ENCODE data around the gene VEGFA.

The VEGFA gene

DNA sequence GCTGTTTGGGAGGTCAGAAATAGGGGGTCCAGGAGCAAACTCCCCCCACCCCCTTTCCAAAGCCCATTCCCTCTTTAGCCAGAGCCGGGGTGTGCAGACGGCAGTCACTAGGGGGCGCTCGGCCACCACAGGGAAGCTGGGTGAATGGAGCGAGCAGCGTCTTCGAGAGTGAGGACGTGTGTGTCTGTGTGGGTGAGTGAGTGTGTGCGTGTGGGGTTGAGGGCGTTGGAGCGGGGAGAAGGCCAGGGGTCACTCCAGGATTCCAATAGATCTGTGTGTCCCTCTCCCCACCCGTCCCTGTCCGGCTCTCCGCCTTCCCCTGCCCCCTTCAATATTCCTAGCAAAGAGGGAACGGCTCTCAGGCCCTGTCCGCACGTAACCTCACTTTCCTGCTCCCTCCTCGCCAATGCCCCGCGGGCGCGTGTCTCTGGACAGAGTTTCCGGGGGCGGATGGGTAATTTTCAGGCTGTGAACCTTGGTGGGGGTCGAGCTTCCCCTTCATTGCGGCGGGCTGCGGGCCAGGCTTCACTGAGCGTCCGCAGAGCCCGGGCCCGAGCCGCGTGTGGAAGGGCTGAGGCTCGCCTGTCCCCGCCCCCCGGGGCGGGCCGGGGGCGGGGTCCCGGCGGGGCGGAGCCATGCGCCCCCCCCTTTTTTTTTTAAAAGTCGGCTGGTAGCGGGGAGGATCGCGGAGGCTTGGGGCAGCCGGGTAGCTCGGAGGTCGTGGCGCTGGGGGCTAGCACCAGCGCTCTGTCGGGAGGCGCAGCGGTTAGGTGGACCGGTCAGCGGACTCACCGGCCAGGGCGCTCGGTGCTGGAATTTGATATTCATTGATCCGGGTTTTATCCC is at the start of gene VEGFA:
TSS of gene VEGFA (plus strand) at position 686 of the 846 bp plus-strand sequence.
- no peak for TF ChIP-seq ZNF274 (IDR thresholded peaks at IDR 0.05; ENCODE audit: low read depth, low read length)
- H3K4me3 ChIP-seq (ENCODE audit: low read length), result peak within 1 kb of the TSS; percentile 79

DNA sequence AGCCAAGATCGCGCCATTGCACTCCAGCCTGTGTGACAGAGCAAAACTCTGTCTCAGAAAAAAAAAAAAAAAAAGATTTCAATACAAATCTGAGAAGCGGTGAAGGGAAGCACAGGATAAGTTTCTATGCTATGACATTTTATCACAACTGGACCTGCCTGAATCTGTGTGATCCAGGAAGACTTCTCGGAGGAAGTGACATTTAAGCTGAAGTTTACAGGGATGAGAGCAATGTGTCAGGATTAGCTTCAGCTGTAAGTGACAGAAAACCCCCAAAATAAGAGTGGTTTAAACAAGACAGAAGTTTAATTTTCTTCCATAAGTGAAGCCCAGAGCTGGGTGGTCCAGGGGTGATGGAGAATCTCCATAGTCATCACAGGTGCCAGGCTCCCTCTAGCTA is 49.0 kb upstream of the VEGFA start:
- H3K4me3 ChIP-seq (ENCODE audit: low read length), result no peak overlapping the region
- TF ChIP-seq ZNF274 (IDR thresholded peaks at IDR 0.05; ENCODE audit: low read depth, low read length), result no peak

DNA sequence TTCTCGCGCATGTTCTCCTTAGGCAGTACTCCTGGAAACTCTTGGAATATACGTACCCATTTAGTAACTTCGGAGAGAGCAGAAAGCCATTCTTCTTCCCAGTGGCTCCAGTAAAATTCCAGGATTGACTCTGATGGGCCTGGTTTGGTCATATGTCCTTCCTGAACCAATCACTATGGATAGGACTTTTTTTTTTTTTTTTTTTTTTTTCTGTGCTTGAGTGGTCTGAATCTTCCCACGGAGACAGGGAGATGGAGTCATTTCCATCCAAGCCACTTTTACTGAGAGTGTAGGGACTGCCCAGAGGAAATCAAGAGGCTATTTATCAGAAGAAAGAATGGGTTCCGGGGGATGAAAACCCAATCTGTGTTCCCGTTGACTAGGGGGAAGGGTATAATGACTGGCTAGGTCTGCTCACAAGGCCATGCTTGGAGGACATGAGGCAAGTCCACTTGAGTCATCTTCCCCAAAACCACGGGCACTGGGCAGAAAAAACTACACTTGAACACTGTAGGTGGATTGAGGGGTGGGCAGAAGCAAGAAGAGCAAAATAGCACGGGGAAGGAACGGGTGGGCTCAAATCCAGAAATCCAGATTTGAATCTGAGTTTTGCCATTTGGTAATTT is 47.0 kb upstream of the VEGFA start:
- H3K4me3 ChIP-seq (ENCODE audit: low read length), result no peak overlapping the region
- TF ChIP-seq ZNF274 (IDR thresholded peaks at IDR 0.05; ENCODE audit: low read depth, low read length), result no peak

DNA sequence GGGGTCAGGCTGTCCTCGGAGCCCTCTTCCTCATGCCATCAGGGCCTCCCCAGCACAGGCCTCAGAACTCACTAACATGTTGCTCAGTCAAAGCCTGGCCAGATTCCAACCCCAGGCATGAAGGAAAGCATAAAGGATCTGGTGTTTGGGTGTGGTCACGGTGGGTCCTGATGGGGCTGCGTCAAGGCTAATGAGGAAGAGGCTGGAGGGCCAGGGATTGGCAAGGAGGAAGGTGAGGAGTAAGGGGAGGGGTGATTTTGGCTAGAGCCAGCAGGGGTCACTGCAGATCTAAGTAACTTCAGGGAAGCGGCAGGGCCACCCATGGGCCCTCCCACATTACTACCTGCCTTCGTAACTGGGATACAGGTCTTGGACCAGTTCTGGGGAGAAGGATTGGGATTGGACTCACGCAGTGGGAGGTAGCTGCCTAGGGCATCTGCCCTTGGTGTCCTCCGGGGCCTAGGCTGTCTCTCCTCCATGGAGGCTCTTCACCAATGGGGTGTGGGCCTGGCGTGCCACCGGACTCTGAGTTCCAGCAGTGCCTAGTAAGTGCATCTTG is 46.2 kb upstream of the VEGFA start:
- no peak for TF ChIP-seq ZNF274 (IDR thresholded peaks at IDR 0.05; ENCODE audit: low read depth, low read length)
- H3K4me3 ChIP-seq (ENCODE audit: low read length), result no peak overlapping the region

DNA sequence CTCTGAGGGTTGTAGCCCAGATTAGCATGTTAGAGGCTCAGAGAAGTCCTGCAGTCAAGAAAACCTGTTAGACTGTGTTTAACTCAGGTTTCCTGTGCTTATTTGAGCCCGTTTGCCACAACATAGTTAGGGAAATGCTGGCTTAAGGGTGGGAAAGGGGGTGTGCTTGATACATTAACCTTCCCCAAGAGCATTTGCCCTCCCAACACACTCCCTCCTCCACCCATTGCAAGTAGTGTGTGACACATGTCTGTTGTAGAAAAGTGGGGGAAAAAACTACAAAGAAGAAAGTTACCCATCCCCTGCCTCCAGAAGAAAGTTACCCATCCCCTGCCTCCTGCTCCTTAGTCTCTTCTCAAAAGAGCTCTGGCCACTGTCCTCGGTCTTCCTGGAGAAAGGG is 45.7 kb upstream of the VEGFA start:
- no peak overlapping the region for H3K4me3 ChIP-seq (ENCODE audit: low read length)
- no peak for TF ChIP-seq ZNF274 (IDR thresholded peaks at IDR 0.05; ENCODE audit: low read depth, low read length)

DNA sequence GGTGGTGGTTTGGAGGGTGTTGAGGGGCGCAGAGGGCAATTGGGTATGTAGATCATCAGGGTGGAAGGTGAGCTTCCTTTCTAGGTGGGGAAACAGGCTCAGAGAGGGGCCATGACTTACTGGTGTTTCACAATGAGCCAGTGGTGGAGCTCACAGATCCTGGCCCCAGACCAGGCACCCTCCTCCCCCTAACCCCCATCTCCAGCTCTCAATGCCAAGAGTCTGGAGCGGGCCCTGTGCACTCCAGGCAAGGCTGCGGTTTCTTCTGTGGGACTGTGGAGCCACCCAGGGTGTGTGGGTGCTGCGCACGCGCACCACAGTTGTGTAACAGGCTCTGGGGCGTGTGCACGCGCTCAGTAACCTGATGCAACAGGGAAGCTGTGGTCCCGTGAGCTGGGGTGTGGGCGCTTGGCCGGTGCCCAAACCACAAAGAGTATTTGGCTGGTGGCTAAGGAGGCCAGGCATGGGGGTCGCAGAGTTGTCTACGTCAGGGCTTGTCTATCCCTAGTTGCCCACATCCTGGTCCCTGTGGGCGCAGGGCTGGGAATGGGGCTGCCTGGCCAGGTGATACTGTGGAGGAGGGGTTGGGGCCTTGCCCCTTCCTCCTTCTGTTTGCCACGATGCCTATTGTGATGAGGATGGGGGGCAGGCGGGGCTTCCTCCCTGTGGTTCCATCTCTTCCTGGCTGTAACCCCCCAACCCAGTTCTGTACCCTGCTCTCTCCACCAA is 44.9 kb upstream of the VEGFA start:
- TF ChIP-seq ZNF274 (IDR thresholded peaks at IDR 0.05; ENCODE audit: low read depth, low read length), result no peak
- H3K4me3 ChIP-seq (ENCODE audit: low read length), result no peak overlapping the region

DNA sequence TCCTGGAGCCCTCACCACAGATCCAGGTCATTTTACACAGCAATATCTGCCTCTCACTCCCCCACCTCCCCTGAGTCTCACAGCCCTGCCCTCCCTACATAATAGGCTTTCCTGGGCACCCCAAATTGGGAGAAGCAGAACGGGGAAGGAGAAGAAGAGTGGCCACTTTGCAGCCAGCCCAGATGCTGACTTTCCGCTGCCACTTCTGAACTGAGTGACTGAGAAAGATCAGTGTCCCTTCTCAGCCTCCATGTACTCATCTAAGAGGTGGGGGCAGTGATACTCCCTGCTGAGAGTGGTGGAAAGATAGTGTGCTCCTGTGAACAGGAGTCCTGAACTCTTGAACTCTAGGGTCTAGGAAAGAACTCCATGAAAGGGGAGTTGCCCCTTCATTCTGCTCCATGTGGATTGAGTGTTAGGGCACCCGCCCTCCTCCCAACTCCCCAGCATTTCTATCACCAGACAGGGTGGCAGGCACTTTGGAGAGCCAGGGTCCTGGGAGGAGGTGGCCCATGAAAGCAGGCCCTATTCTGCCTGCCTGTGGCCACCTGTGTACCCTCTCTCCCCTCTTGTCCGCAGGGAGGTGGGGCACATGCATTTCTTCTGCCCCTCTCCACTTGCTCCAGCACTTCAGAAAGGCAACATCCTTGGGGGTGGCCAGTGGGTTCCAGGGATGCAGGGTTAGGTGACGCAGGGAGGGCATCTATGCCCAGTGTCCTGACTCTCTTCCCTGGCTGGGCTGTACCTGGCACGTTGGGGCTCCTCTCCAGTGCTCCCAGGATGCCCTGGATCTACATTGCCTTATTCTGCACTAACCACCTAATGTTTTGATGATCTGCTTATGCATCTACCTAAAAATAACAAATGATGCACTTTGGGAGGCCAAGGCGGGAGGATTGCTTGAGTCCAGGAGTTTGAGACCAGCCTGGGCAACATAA is 44.1 kb upstream of the VEGFA start:
- TF ChIP-seq ZNF274 (IDR thresholded peaks at IDR 0.05; ENCODE audit: low read depth, low read length), result no peak
- H3K4me3 ChIP-seq (ENCODE audit: low read length), result no peak overlapping the region

DNA sequence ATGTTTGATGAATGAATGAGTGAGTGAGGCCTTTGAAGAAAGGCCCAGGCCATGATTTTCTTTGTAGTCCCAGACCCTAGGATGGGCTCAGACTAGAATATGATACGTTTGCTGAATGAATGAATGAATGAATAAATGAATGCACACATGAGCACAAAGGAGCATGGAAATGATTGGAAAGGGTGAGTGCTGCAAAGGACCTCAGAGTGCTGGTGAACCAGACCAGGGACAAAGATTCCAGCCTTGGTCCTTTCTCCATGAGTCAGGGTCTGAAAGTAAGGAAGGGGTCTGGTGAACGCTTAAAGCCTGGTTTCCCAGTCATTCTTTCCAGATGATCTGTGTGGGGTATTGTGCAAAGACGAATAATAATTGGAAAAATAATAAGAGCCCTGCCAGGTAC is 42.4 kb upstream of the VEGFA start:
- no peak overlapping the region for H3K4me3 ChIP-seq (ENCODE audit: low read length)
- no peak for TF ChIP-seq ZNF274 (IDR thresholded peaks at IDR 0.05; ENCODE audit: low read depth, low read length)

DNA sequence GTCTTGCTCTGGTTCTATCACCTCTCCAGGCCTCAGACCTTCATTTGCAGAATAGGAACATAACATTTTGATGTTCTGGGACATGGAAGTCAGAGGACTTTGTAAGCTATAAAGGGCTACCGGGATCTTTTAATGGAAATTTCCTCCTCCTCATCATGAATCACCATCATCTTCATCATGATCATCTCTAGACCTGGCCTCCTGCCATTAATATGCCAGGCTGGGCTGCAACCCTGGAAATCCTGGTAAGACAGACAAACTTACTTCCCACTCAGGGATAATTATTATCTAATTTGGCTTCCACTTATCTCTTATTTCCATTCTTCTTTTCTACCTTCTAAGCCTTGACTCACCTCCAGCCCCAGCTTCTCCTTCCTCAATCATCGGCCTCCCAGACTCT is 41.4 kb upstream of the VEGFA start:
- TF ChIP-seq ZNF274 (IDR thresholded peaks at IDR 0.05; ENCODE audit: low read depth, low read length), result no peak
- H3K4me3 ChIP-seq (ENCODE audit: low read length), result no peak overlapping the region

DNA sequence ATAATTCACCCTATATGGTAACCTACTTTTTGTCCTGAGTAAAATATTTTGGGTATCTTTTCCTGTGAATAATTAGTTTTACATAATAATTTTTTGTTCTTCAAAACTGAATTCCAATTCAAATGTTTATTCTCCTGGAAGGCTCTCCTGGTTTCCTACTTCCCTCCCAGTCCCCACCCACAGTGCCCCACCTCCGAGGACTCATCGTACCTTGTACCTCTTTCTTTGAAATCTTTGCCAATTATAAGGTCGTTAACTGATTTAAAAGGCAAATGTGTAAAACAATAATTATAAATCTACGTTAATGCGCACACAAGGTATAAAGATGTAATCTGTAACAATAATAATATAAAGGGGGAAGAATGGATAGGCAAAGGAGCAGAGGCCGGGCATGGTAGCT is 40.5 kb upstream of the VEGFA start:
- no peak overlapping the region for H3K4me3 ChIP-seq (ENCODE audit: low read length)
- TF ChIP-seq ZNF274 (IDR thresholded peaks at IDR 0.05; ENCODE audit: low read depth, low read length), result no peak

DNA sequence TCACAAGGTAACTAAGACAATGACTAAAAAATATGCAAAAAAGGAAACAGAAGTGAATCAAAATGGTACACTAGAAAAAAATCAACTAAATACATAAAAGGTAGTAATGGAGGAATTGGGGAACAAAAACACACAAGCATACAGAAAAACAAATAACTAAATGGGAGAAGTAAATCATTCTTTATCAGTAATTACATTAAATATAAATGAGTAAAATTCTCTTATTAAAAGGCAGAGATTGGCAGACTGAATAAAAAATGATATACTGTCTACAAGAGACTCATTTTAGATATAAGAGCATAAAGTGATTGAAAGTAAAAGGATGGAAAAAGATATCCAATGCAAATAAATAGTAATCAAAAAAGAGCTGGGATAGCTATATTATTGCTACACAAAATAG is 39.4 kb upstream of the VEGFA start:
- TF ChIP-seq ZNF274 (IDR thresholded peaks at IDR 0.05; ENCODE audit: low read depth, low read length), result no peak
- H3K4me3 ChIP-seq (ENCODE audit: low read length), result no peak overlapping the region

DNA sequence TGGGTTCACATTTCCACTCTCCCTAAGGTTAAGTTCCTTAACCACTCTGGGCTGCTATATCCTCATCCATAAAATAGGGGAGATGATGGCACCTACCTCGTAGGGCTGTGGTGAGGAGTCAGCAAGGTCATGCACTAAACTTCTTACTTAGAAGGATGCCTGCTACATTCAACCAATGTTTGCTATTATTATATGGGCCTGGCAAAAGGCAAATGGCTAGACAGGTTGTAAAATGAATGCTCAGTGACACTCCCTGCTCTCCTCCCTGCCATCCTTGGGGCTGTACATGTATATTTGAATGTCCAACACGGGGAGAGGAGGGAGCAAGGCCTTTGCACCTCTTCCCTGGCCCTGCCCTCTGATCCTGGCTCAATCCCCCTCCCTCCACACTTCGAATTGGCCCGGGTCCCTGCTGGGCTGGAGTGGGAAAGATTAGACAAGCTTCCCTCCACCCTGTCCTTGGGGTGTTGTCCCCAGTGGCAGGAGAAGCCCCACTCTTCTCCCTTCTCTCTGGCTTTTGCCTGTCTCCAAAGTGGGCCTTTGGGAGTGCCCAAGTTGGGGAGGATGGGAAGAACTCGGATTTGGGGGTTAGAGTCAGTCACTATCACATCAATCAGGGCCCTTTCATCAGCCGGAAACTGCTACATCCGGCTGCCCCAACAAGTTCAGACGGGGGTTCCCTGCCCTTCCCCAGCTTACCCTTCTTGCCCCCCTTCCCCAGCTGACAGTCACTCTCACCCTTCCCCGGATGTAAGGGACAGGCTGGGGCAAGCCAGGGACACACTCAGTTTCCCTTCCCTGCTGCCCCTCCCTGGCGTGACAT is 36.3 kb upstream of the VEGFA start:
- H3K4me3 ChIP-seq (ENCODE audit: low read length), result no peak overlapping the region
- TF ChIP-seq ZNF274 (IDR thresholded peaks at IDR 0.05; ENCODE audit: low read depth, low read length), result no peak

DNA sequence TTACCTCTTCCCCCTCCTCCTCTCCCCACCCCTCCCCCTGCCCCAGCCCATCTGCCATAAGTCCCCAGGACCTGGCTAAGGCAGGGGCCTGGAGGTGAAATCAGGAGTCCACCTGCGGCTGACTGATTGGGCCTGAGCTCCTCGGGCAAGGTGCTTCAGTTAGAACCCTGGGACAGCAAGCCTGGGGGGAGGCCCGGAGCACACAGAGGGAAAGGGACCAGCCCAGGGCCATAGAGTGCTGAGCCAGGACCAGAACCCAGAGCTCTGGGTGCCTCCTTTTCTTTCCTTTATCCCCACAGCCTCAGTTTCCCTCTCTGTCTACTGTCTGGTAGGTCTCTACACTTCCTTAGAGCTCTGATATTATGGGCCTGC is 35.7 kb upstream of the VEGFA start:
- H3K4me3 ChIP-seq (ENCODE audit: low read length), result no peak overlapping the region; the same call in 1 of the 2 replicates
- TF ChIP-seq ZNF274 (IDR thresholded peaks at IDR 0.05; ENCODE audit: low read depth, low read length), result no peak
